Measurements from ENCODE around the gene CDPF1. TPM values are rescaled to one million over a fixed set of nuclear protein-coding genes. Genes with fewer than 3 reads are reported as not detected.

Gene CDPF1
- total and polyA plus RNA-seq, 2 of the 4 experiments (the other 2 are of a cell fraction) = 11.5 to 14.5 TPM

GRCh38 chr22:46237453-46238124 lies 12.5 kb downstream of the CDPF1 start (continued):
- no peak for TF ChIP-seq CHD1 (IDR thresholded peaks at IDR 0.05; ENCODE audit: low read depth, low read length)

GRCh38 chr22:46234969-46235368 lies 15.1 kb downstream of the CDPF1 start:
- no peak overlapping the region for H3K4me2 ChIP-seq (ENCODE audit: low read depth, low read length)
- no peak overlapping the region for H3K56ac ChIP-seq (ENCODE audit: extremely low read depth, insufficient read depth, low read length)
- H2BK20ac ChIP-seq (ENCODE audit: low read depth, low read length) = no peak overlapping the region
- H3K36me3 ChIP-seq (ENCODE audit: control insufficient read depth, insufficient read depth, low read length) = peaks cover 26% of the 10 kb centered on the region
- in situ Hi-C loops (cut with MboI; ENCODE audit: low sequenced_read_pairs) = no loop called here
- H2BK5ac ChIP-seq (ENCODE audit: low read depth, low read length, poor library complexity, severe bottlenecking) = no peak overlapping the region
- H3K9me3 ChIP-seq (ENCODE audit: control insufficient read depth, insufficient read depth, low read length) = no peaks in the 10 kb centered on the region
- no TSS peak for BruUV-seq (replicated peaks)
- H2AK5ac ChIP-seq (ENCODE audit: low read depth, low read length) = no peak overlapping the region
- H3K4me1 ChIP-seq (ENCODE audit: control insufficient read depth, insufficient read depth, low read length) = peaks cover 5% of the 10 kb centered on the region
- no peak overlapping the region for H3K4ac ChIP-seq (ENCODE audit: low read depth, low read length)
- WGBS, 2 experiments (ENCODE audit: extremely low coverage in 2 of 2, insufficient read length in 1 of 2) = 80% methylated on average over 2 of the region's 12 CpGs; no CpG with 5 or more reads in 1 of the 2 experiments
- H3K27me3 ChIP-seq (ENCODE audit: control insufficient read depth, insufficient read depth, low read length) = no peaks in the 10 kb centered on the region
- no peak overlapping the region for H2BK15ac ChIP-seq (ENCODE audit: low read depth, low read length)
- no peak overlapping the region for H3K4me3 ChIP-seq (ENCODE audit: insufficient read depth, low read depth, low read length)
- no peak overlapping the region for H3K9ac ChIP-seq (ENCODE audit: low read depth, low read length)
- no peak overlapping the region for H3K27ac ChIP-seq (ENCODE audit: insufficient read depth, low read length)
- H4K8ac ChIP-seq (ENCODE audit: low read depth in 2 of 2, low read length in 2 of 2) = no peak overlapping the region
- H2AK9ac ChIP-seq (replicated peaks; ENCODE audit: low read depth, low read length, poor library complexity) = no peak overlapping the region
- H2BK120ac ChIP-seq (ENCODE audit: low read depth, low read length) = no peak overlapping the region
- TF ChIP-seq RAD21 (IDR thresholded peaks at IDR 0.05; ENCODE audit: low read length) (no peak), MAZ (IDR thresholded peaks at IDR 0.05; ENCODE audit: borderline replicate concordance, low read depth, low read length) (no peak)
- H2AFZ ChIP-seq (replicated peaks; ENCODE audit: low read length, poor library complexity) = no peak overlapping the region
- H3K23ac ChIP-seq (ENCODE audit: low read depth, low read length) = no peak overlapping the region
- DNase-seq (no peak), ATAC-seq (ENCODE audit: low read depth) (no peak)
- no peaks in the 10 kb centered on the region for H3K79me1 ChIP-seq (ENCODE audit: low read depth in 1 of 2, low read length in 2 of 2)
- no peak overlapping the region for H4K5ac ChIP-seq (ENCODE audit: low read depth, low read length)
- H4K20me1 ChIP-seq (ENCODE audit: insufficient read depth, low read length) = peaks cover 3% of the 10 kb centered on the region; the same call in 1 of the 2 replicates
- CTCF ChIA-PET = no interaction called here
- no peak overlapping the region for H3K18ac ChIP-seq (ENCODE audit: low read depth, low read length)
- dilution Hi-C loops (cut with HindIII; ENCODE audit: low sequenced_read_pairs, unreplicated experiment) = no loop called here
- intact Hi-C loops (cut with micrococcal nuclease) = no loop called here
- POLR2A ChIA-PET (ENCODE audit: unreplicated experiment) = no interaction called here
- H3K9me1 ChIP-seq (ENCODE audit: insufficient read depth, low read length) = peaks cover 14% of the 10 kb centered on the region
- H3K14ac ChIP-seq (replicated peaks; ENCODE audit: low read depth, low read length) = no peak overlapping the region
- no peak overlapping the region for H4K91ac ChIP-seq (ENCODE audit: insufficient read depth, low read depth, low read length)
